Neural crest cell (in vitro differentiated cells): ENCODE measurements around the gene OPA1. TPM values are rescaled to one million over a fixed set of nuclear protein-coding genes. Genes with fewer than 3 reads are reported as not detected.

ENCODE experiments used
- DNase-seq: peaks from one replicate; pipeline ENCODE4 v3.0.0; 2021; ENCODE audit warnings: low read depth, mixed read lengths, low spot score
- H3K27ac Mint-ChIP-seq: one replicate; pipeline ENCODE4 v1.8.0; 2021; ENCODE audit warnings: mild to moderate bottlenecking, mixed read lengths; ENCODE audit not compliant: unreplicated experiment
- H3K27me3 Mint-ChIP-seq: 2 replicates; pipeline ENCODE4 v1.8.0; 2021; ENCODE audit warnings: low read depth, mild to moderate bottlenecking, mixed read lengths
- H3K36me3 Mint-ChIP-seq: 2 replicates; pipeline ENCODE4 v1.8.0; 2021; ENCODE audit warnings: low read depth, mild to moderate bottlenecking, mixed read lengths
- H3K4me1 Mint-ChIP-seq: 2 replicates; pipeline ENCODE4 v1.8.0; 2021; ENCODE audit warnings: mixed read lengths
- H3K4me3 Mint-ChIP-seq: one replicate; pipeline ENCODE4 v1.8.0; 2021; ENCODE audit warnings: mild to moderate bottlenecking, mixed read lengths
- H3K9me3 Mint-ChIP-seq: 2 replicates; pipeline ENCODE4 v1.8.0; 2021; ENCODE audit warnings: mixed read lengths
- CTCF ChIP-seq: fragments of 200-600 bp; sonication (generic); conservative IDR thresholded peaks from 2 replicates; pipeline ENCODE4 v1.5.0; 2021; ENCODE audit warnings: antibody characterized with exemption, mild to moderate bottlenecking
- total RNA-seq: library from RNA; stranded (reverse); gene quantifications from 2 replicates; pipeline ENCODE4 v1.2.1, GENCODE V29; 2021

Gene OPA1
- total RNA-seq, 1 donor from 2014 or later: 60.8 TPM

- no peak for TF ChIP-seq CTCF
- Mint-ChIP-seq H3K27me3 (no peaks in the 10 kb centered on the region), H3K27ac (no peak overlapping the region), H3K4me1 (no peaks in the 10 kb centered on the region), H3K9me3 (no peaks in the 10 kb centered on the region), H3K4me3 (no peak overlapping the region), H3K36me3 (no peaks in the 10 kb centered on the region)
- DNase-seq: no peak
Measured at GRCh38 chr3:193573403-193574191, 19.4 kb upstream of the OPA1 start.

GRCh38 chr3:193574488-193575070, 18.4 kb upstream of the OPA1 start:
- no peak overlapping the region for H3K4me3 Mint-ChIP-seq
- H3K27me3 Mint-ChIP-seq: no peaks in the 10 kb centered on the region
- no peaks in the 10 kb centered on the region for H3K36me3 Mint-ChIP-seq
- no peak for TF ChIP-seq CTCF
- H3K4me1 Mint-ChIP-seq: no peaks in the 10 kb centered on the region
- DNase-seq: no peak
- H3K27ac Mint-ChIP-seq: no peak overlapping the region
- no peaks in the 10 kb centered on the region for H3K9me3 Mint-ChIP-seq

GRCh38 chr3:193585530-193585929, 7.5 kb upstream of the OPA1 start:
- H3K4me1 Mint-ChIP-seq: no peaks in the 10 kb centered on the region
- TF ChIP-seq CTCF: no peak
- peaks cover 4% of the 10 kb centered on the region for H3K27me3 Mint-ChIP-seq
- no peaks in the 10 kb centered on the region for H3K36me3 Mint-ChIP-seq
- H3K27ac Mint-ChIP-seq: no peak overlapping the region
- no peak for DNase-seq
- no peak overlapping the region for H3K4me3 Mint-ChIP-seq
- no peaks in the 10 kb centered on the region for H3K9me3 Mint-ChIP-seq

- no peak overlapping the region for H3K4me3 Mint-ChIP-seq
- no peaks in the 10 kb centered on the region for H3K9me3 Mint-ChIP-seq
- no peak for DNase-seq
- TF ChIP-seq CTCF: no peak
- no peaks in the 10 kb centered on the region for H3K4me1 Mint-ChIP-seq
- peaks cover 4% of the 10 kb centered on the region for H3K27me3 Mint-ChIP-seq
- H3K36me3 Mint-ChIP-seq: no peaks in the 10 kb centered on the region
- no peak overlapping the region for H3K27ac Mint-ChIP-seq
Measured at GRCh38 chr3:193586526-193586925, 6.5 kb upstream of the OPA1 start.

GRCh38 chr3:193589129-193589528, 3.9 kb upstream of the OPA1 start:
- Mint-ChIP-seq H3K4me3 (no peak overlapping the region), H3K27ac (no peak overlapping the region), H3K27me3 (peaks cover 4% of the 10 kb centered on the region), H3K36me3 (peaks cover 3% of the 10 kb centered on the region), H3K9me3 (no peaks in the 10 kb centered on the region), H3K4me1 (peaks cover 15% of the 10 kb centered on the region)
- DNase-seq: no peak
- TF ChIP-seq CTCF: no peak
